ENCODE data around the gene C2orf81.
"Not testable (repeated sequence)": the region's sequence is repeated elsewhere in the genome, so short reads cannot be mapped to it uniquely, and the experiment has no call there.

The C2orf81 gene

GRCh38 chr2:74444498-74445318 is 23.3 kb upstream of the C2orf81 start:
- DNase-seq, result no peak

- not testable (repeated sequence) for DNase-seq
Observed at GRCh38 chr2:74442483-74443297, 21.3 kb upstream of the C2orf81 start.

- peak in 9 of 56 donors; percentile 11 to 60 (median 35) for DNase-seq
Observed at GRCh38 chr2:74441690-74442482, 20.5 kb upstream of the C2orf81 start, which contains the start of gene RTKN. RTKN (minus strand) TSS chr2:74441937; CDS start chr2:74441816, 121 bp downstream.

- peak in 10 of 56 donors; percentile 22 to 58 (median 50) for DNase-seq
Observed at GRCh38 chr2:74441170-74441689, 19.8 kb upstream of the C2orf81 start.

- peak; percentile 47 to 95 (median 86) for DNase-seq
Observed at GRCh38 chr2:74440378-74441169, 19.2 kb upstream of the C2orf81 start.

GRCh38 chr2:74439803-74440377 is 18.5 kb upstream of the C2orf81 start:
- DNase-seq, result peak; percentile 46 to 95 (median 83)

GRCh38 chr2:74439373-74439772 is 18.0 kb upstream of the C2orf81 start:
- no peak for DNase-seq

GRCh38 chr2:74438248-74438647 is 16.8 kb upstream of the C2orf81 start:
- DNase-seq, result no peak

- no peak for DNase-seq
Observed at GRCh38 chr2:74436848-74437695, 15.7 kb upstream of the C2orf81 start.

GRCh38 chr2:74436111-74436805 is 14.8 kb upstream of the C2orf81 start:
- no peak for DNase-seq

GRCh38 chr2:74430502-74430901 is 9.1 kb upstream of the C2orf81 start:
- no peak for DNase-seq

- DNase-seq, result no peak
Observed at GRCh38 chr2:74429487-74430451, 8.3 kb upstream of the C2orf81 start.

GRCh38 chr2:74428675-74429074 is 7.3 kb upstream of the C2orf81 start:
- no peak for DNase-seq

GRCh38 chr2:74427551-74427950 is 6.1 kb upstream of the C2orf81 start:
- no peak for DNase-seq

- no peak for DNase-seq
Observed at GRCh38 chr2:74426181-74426758, 4.9 kb upstream of the C2orf81 start.

GRCh38 chr2:74425523-74425922 is 4.1 kb upstream of the C2orf81 start:
- no peak for DNase-seq

- no peak for DNase-seq
Observed at GRCh38 chr2:74424995-74425406, 3.6 kb upstream of the C2orf81 start.
